ENCODE results near the gene ADSL. TPM values are rescaled to one million over a fixed set of nuclear protein-coding genes. Genes with fewer than 3 reads are reported as not detected.

Gene ADSL
- total RNA-seq, 2 experiments from 2014 or later = 109 to 118 TPM

DNA sequence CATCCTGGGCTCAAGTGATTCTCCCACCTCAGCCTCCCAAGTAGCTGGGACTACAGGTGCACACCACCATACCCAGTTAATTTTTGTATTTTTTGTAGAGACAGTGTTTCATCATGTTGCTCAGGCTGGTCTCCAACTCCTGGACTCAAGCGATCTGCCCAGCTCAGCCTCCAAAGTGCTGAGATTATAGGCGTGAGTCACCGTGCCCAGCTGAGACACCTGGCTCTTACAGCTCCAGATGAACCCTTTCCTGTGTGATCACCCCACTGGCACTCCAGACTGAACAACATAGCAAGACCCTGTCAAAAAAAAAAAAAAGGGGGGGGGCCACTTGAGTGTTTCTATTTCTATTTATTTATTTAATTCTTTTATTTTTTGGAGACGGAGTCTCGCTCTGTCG lies 1.0 kb upstream of the ADSL start:
- ATAC-seq (no peak), DNase-seq (no peak)
- ChIA-PET CTCF (interaction anchor here (0.9 to 4.2 kb wide), 6 partner anchors 10 to 321 kb away, joined by 3 to 30 read pairs (median 4); no protein-coding TSS in a partner anchor), POLR2A (interaction anchor here (1.1 to 5.0 kb wide), 9 partner anchors 9 to 300 kb away, joined by 3 to 49 read pairs (median 5); partner anchors contain the start of gene TNRC6B)
- peak overlapping the region; percentile 94 for H3K4me3 Mint-ChIP-seq
- no peaks in the 10 kb centered on the region for H3K27me3 Mint-ChIP-seq (ENCODE audit: low read depth)
- H3K27ac Mint-ChIP-seq = peak overlapping the region; percentile 97
- peaks cover 25% of the 10 kb centered on the region for H3K36me3 Mint-ChIP-seq (ENCODE audit: low read depth)
- H3K4me1 Mint-ChIP-seq (ENCODE audit: low read depth) = peaks cover 54% of the 10 kb centered on the region
- H3K9me3 Mint-ChIP-seq (ENCODE audit: insufficient read depth) = no peaks in the 10 kb centered on the region

DNA sequence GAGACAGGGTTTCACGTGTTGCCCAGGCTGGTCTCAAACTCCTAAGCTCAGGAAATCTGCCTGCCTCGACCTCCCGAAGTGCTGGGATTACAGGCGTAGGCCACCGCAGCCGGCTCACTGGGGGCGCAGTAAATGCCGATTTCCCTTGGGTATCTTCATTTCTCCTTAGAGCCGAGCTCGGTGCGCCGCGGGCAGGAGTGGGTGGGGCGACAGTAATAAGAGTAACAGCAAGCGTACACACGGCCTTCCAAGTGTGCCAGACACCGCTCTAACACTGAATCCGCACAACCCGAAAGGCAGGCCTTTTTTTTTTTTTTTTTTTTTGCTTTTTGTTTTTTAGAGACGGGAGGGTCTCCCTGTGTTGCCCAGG lies 500 bp upstream of the ADSL start:
- Mint-ChIP-seq H3K9me3 (ENCODE audit: insufficient read depth) (no peaks in the 10 kb centered on the region), H3K4me3 (peak overlapping the region; percentile 94), H3K36me3 (ENCODE audit: low read depth) (peaks cover 27% of the 10 kb centered on the region), H3K27ac (peak overlapping the region; percentile 97), H3K27me3 (ENCODE audit: low read depth) (no peaks in the 10 kb centered on the region), H3K4me1 (ENCODE audit: low read depth) (peaks cover 52% of the 10 kb centered on the region)
- ATAC-seq (peak; percentile 57), DNase-seq (peak; percentile 68)
- ChIA-PET CTCF (interaction anchor here (0.9 to 4.2 kb wide), 9 partner anchors 11 to 321 kb away, joined by 3 to 30 read pairs (median 8); no protein-coding TSS in a partner anchor), POLR2A (interaction anchor here (1.1 to 5.0 kb wide), 10 partner anchors 11 to 301 kb away, joined by 3 to 49 read pairs (median 6); partner anchors contain the start of gene TNRC6B)

DNA sequence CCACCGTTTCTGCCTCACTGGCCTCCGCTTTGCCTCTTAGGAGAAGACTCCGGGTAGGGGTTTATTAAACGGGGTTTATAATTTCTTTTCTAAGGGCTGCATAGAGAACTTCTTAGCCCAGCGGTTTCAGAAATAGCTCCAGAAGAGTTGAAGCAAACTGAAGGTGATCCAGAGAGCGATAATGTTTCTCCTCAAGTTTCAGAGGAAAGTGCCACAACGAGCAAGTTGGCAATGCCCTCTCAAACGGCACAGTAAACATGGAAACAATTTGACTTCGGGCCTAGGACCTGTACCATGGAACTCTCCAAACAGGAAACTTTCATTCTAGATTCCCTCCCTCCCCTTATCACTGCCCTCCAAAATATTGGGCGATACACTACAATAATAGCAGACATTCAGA lies 1.0 kb downstream of the ADSL start:
- ATAC-seq (no peak), DNase-seq (no peak)
- CTCF ChIA-PET = interaction anchor here (0.7 to 4.2 kb wide), 70 partner anchors 9 to 830 kb away, joined by 3 to 38 read pairs (median 6); partner anchors contain the start of genes MRTFA and TNRC6B
- Mint-ChIP-seq H3K9me3 (ENCODE audit: insufficient read depth) (no peaks in the 10 kb centered on the region), H3K27me3 (ENCODE audit: low read depth) (no peaks in the 10 kb centered on the region), H3K4me3 (peak overlapping the region; percentile 94), H3K27ac (peak overlapping the region; percentile 97), H3K36me3 (ENCODE audit: low read depth) (peaks cover 33% of the 10 kb centered on the region), H3K4me1 (ENCODE audit: low read depth) (peaks cover 44% of the 10 kb centered on the region)
- POLR2A ChIA-PET = interaction anchor here (0.7 to 5.0 kb wide), 10 partner anchors 17 to 302 kb away, joined by 3 to 49 read pairs (median 5); partner anchors contain the start of gene TNRC6B

DNA sequence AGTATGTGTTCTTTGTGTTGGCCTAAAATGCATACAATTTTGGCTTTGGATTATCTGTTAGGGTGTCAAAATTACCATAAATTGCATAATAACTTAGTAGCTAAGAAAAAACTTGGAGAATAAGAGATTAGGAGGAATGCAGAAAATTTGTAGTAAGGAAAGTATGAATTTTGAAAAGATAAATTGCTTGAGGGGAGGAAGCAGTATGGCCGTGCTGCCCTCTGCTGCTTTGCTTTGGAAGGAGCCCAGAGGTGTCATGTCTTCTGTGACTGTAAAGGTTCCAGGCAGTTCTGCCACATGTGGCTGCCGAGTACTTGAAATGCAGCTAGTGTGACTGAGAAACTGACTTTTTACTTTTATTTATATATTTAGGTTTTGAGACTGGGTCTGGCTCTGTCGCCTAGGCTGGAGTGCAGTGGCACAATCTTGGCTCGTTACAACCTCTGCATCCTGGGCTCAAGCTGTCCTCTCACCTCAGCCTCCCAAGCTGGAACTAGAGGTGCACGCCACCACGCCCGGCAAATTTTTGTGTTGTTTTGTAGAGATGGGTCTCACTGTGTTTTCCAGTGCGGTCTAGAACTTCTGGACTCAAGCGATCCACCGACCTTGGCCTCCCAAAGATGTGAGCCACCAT lies 1.8 kb downstream of the ADSL start:
- H3K27ac Mint-ChIP-seq = peak overlapping the region; percentile 97
- ATAC-seq (peak; percentile 36), DNase-seq (peak; percentile 82)
- CTCF ChIA-PET = interaction anchor here (0.6 to 4.2 kb wide), 80 partner anchors 8 to 831 kb away, joined by 3 to 38 read pairs (median 5); partner anchors contain the start of genes MRTFA and TNRC6B
- peak overlapping the region; percentile 94 for H3K4me3 Mint-ChIP-seq
- H3K4me1 Mint-ChIP-seq (ENCODE audit: low read depth) = peaks cover 36% of the 10 kb centered on the region
- H3K9me3 Mint-ChIP-seq (ENCODE audit: insufficient read depth) = no peaks in the 10 kb centered on the region
- H3K27me3 Mint-ChIP-seq (ENCODE audit: low read depth) = no peaks in the 10 kb centered on the region
- POLR2A ChIA-PET = interaction anchor here (0.7 to 5.0 kb wide), 5 partner anchors 25 to 303 kb away, joined by 3 to 49 read pairs (median 25); partner anchors contain the start of gene TNRC6B
- peaks cover 38% of the 10 kb centered on the region for H3K36me3 Mint-ChIP-seq (ENCODE audit: low read depth)

DNA sequence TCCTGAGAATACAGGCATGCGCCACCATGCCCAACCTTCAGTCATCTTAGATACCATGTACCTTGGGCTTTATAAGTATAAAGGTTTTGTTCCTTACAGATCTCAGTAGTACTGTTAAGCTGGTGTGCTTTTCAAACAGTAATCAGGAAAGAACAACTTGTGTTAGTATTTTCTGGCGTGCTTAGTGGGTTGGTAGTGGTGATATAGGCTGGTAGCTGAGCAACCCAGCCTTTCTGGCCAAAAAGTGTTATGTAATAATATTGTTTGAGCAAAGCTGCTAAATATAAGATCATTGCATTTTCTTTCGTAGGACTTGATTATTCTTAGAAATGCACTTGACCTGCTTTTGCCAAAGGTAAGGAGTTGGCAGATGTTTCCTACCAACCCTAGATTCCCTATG lies 6.5 kb downstream of the ADSL start:
- Mint-ChIP-seq H3K4me3 (no peak overlapping the region), H3K4me1 (ENCODE audit: low read depth) (peaks cover 19% of the 10 kb centered on the region), H3K36me3 (ENCODE audit: low read depth) (peaks cover 52% of the 10 kb centered on the region), H3K9me3 (ENCODE audit: insufficient read depth) (no peaks in the 10 kb centered on the region), H3K27me3 (ENCODE audit: low read depth) (no peaks in the 10 kb centered on the region), H3K27ac (no peak overlapping the region)
- no peak for ATAC-seq
- no peak for DNase-seq
- ChIA-PET POLR2A (interaction anchor here (1.0 to 1.7 kb wide), 3 partner anchors 30 to 312 kb away, joined by 3 to 6 read pairs (median 4); no protein-coding TSS in a partner anchor), CTCF (interaction anchor here (1.1 kb wide), 1 partner anchor 164 kb away, joined by 3 read pairs; no protein-coding TSS in a partner anchor)

DNA sequence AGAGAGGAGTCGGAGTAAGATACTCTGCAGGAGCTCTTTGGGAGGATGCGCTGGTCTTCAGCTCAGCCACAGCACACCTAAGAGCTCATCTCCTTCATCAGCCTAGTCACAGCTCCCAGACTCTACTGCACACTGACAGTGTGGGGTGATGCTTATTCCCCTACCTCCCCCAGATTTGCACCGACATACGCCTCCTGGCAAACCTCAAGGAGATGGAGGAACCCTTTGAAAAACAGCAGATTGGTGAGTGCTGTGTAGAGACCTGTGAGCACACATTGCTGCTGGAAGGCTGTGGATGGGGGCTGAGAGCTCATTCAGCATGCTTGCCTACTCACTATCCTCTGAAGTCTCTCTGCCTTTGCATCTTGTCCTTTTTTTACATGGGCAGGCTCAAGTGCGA lies 14.8 kb downstream of the ADSL start:
- H3K36me3 Mint-ChIP-seq (ENCODE audit: low read depth) = peaks cover 77% of the 10 kb centered on the region
- no peaks in the 10 kb centered on the region for H3K27me3 Mint-ChIP-seq (ENCODE audit: low read depth)
- peaks cover 5% of the 10 kb centered on the region for H3K4me1 Mint-ChIP-seq (ENCODE audit: low read depth)
- no peak overlapping the region for H3K27ac Mint-ChIP-seq
- H3K9me3 Mint-ChIP-seq (ENCODE audit: insufficient read depth) = no peaks in the 10 kb centered on the region
- DNase-seq (no peak), ATAC-seq (no peak)
- ChIA-PET CTCF (interaction anchor here (1.6 kb wide), 1 partner anchor 13 kb away, joined by 11 read pairs; no protein-coding TSS in a partner anchor), POLR2A (no interaction called here)
- no peak overlapping the region for H3K4me3 Mint-ChIP-seq

DNA sequence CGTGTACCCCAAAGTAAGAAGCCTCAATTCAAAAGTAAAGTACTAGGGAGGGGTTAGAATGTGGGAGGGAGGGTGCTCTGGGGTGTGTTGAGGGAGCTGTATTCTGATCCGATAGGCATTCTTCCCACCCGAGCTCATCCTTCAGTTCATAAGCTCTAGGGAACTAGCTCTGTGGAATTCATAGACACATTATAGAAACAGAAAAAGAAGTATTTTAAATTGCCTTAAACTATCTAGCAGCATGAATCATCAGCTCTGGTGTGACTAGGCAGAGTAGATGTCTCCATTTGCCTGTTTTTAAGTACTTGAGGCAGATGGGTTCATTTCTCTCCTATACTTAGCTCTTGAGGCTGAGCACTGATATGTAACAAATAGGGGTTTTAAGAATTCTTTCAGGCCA lies 16.8 kb downstream of the ADSL start:
- Mint-ChIP-seq H3K27me3 (ENCODE audit: low read depth) (no peaks in the 10 kb centered on the region), H3K4me1 (ENCODE audit: low read depth) (peaks cover 5% of the 10 kb centered on the region), H3K27ac (no peak overlapping the region), H3K36me3 (ENCODE audit: low read depth) (peaks cover 80% of the 10 kb centered on the region), H3K9me3 (ENCODE audit: insufficient read depth) (no peaks in the 10 kb centered on the region), H3K4me3 (no peak overlapping the region)
- ATAC-seq (no peak), DNase-seq (no peak)
- POLR2A ChIA-PET = interaction anchor here (0.8 kb wide), 1 partner anchor 385 kb away, joined by 3 read pairs; no protein-coding TSS in a partner anchor
- CTCF ChIA-PET = interaction anchor here (1.0 kb wide), 1 partner anchor 15 kb away, joined by 3 read pairs; no protein-coding TSS in a partner anchor

DNA sequence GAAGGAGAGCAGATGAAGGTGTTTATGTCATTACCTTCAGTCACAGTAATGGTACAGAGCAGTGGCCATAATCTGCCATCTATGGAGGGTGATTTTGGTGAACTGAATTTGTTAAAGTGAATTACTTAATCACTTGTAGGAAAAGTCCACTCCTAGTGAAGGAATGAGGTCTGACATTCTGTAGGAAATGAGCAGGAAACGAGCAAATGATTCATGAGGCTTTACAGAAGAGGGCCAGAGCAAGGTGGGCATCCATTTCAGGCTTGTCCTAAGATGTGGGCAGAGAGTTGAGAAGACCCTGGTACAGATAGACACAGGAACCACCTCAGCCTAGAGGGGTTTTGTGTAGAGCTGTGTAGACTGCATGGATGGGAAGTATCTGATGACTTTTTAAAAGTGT lies 18.1 kb downstream of the ADSL start:
- H3K4me1 Mint-ChIP-seq (ENCODE audit: low read depth) = peaks cover 5% of the 10 kb centered on the region
- no peak overlapping the region for H3K4me3 Mint-ChIP-seq
- DNase-seq (no peak), ATAC-seq (no peak)
- ChIA-PET CTCF (no interaction called here), POLR2A (interaction anchor here (0.6 kb wide), 1 partner anchor 66 kb away, joined by 3 read pairs; no protein-coding TSS in a partner anchor)
- no peak overlapping the region for H3K27ac Mint-ChIP-seq
- H3K9me3 Mint-ChIP-seq (ENCODE audit: insufficient read depth) = no peaks in the 10 kb centered on the region
- H3K36me3 Mint-ChIP-seq (ENCODE audit: low read depth) = peaks cover 80% of the 10 kb centered on the region
- no peaks in the 10 kb centered on the region for H3K27me3 Mint-ChIP-seq (ENCODE audit: low read depth)

DNA sequence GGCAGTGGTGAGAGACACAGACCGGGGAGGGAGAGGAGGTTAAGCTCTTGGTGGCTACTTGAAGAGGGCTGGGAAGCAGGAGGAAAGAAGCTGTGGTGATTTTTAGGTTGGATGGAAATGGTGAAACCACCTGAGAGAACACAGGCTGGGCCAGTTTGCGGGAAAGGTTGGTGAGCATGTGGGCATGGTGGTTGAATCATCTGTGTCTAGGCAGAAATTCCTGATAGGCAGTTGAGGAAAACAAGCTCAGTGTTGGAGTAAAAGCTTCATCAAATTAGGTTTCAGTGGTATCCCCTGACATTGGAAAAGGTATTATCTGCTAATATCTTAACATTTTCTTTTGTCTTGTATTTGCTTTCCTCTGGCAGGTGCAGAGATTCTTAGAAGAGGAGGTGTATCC lies 19.8 kb downstream of the ADSL start:
- DNase-seq = no peak

DNA sequence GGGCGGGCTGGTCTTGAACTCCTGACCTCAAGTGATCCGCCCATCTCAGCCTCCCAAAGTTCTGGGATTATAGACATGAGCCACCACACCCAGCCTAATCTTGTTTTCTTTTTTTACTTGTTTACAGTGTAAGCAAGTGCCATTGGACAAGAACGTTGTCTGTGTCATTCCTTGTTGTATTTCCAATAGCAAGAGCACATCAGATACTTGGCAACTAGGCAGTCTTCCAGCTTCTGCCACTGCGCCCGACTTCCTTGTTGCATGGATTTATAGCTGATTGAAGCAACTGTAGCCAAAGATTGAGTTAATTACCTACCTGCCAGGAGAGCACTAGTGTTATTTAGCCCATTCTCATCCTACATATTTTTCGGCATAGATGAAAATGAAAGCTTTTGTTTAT lies 21.0 kb downstream of the ADSL start:
- no peaks in the 10 kb centered on the region for H3K9me3 Mint-ChIP-seq (ENCODE audit: insufficient read depth)
- H3K27me3 Mint-ChIP-seq (ENCODE audit: low read depth) = no peaks in the 10 kb centered on the region
- H3K4me1 Mint-ChIP-seq (ENCODE audit: low read depth) = peaks cover 16% of the 10 kb centered on the region
- ChIA-PET POLR2A (interaction anchor here (0.8 to 1.1 kb wide), 2 partner anchors 17 to 358 kb away, joined by 3 read pairs; no protein-coding TSS in a partner anchor), CTCF (interaction anchor here (1.3 to 1.8 kb wide), 3 partner anchors 18 to 532 kb away, joined by 4 read pairs; no protein-coding TSS in a partner anchor)
- peaks cover 65% of the 10 kb centered on the region for H3K36me3 Mint-ChIP-seq (ENCODE audit: low read depth)
- H3K27ac Mint-ChIP-seq = no peak overlapping the region
- DNase-seq = no peak
- no peak overlapping the region for H3K4me3 Mint-ChIP-seq
- no peak for ATAC-seq

More for the DNA sequence above, 19.8 kb downstream of the ADSL start:
- POLR2A ChIA-PET = no interaction called here
- peaks cover 10% of the 10 kb centered on the region for H3K4me1 Mint-ChIP-seq (ENCODE audit: low read depth)
- H3K4me3 Mint-ChIP-seq = no peak overlapping the region
- no peaks in the 10 kb centered on the region for H3K27me3 Mint-ChIP-seq (ENCODE audit: low read depth)
- peak overlapping the region; percentile 17 for H3K27ac Mint-ChIP-seq
- CTCF ChIA-PET = interaction anchor here (1.2 to 1.3 kb wide), 2 partner anchors 18 to 71 kb away, joined by 3 to 4 read pairs; no protein-coding TSS in a partner anchor
- ATAC-seq = no peak
- peaks cover 72% of the 10 kb centered on the region for H3K36me3 Mint-ChIP-seq (ENCODE audit: low read depth)
- no peaks in the 10 kb centered on the region for H3K9me3 Mint-ChIP-seq (ENCODE audit: insufficient read depth)

DNA sequence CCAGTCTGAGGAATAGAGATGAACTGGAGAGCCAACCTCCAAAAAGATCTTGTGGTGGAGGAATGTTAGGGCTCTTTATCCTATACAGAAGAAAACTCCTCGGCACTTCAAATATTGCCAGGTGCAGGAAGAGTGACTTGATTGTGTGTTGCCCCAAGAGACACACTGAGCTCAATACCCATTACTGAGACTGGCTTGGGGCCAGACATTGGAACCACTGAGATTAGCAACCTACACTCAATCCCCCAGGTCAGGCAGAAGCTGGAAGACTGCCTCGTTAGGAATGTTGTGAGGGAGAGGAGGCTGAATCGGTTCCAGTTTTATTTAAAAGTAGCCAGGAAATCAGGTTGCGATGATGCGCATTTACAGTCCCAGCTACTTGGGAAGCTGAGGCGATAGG lies 21.7 kb downstream of the ADSL start:
- H3K4me1 Mint-ChIP-seq (ENCODE audit: low read depth) = peaks cover 22% of the 10 kb centered on the region
- ChIA-PET POLR2A (interaction anchor here (1.1 kb wide), 1 partner anchor 17 kb away, joined by 3 read pairs; no protein-coding TSS in a partner anchor), CTCF (interaction anchor here (0.5 to 1.8 kb wide), 4 partner anchors 17 to 531 kb away, joined by 3 to 4 read pairs (median 4); no protein-coding TSS in a partner anchor)
- H3K9me3 Mint-ChIP-seq (ENCODE audit: insufficient read depth) = no peaks in the 10 kb centered on the region
- no peak for DNase-seq
- no peak for ATAC-seq
- H3K27ac Mint-ChIP-seq = no peak overlapping the region
- H3K36me3 Mint-ChIP-seq (ENCODE audit: low read depth) = peaks cover 64% of the 10 kb centered on the region
- H3K27me3 Mint-ChIP-seq (ENCODE audit: low read depth) = no peaks in the 10 kb centered on the region
- no peak overlapping the region for H3K4me3 Mint-ChIP-seq

Measured in activated CD8-positive, alpha-beta T cell treated with anti-CD3 and anti-CD28 coated beads, Interleukin-2, amount 10 ng/mL, durations not matched to agents 7 days and 5 days (primary cell).